GM21576 (cell line): ENCODE results near the gene SELENOO.

Source experiments
- ATAC-seq: cut with Tn5 transposase; IDR thresholded peaks from one replicate; pipeline ENCODE4 v1.9.1; 2021; ENCODE audit warnings: mild to moderate bottlenecking, moderate library complexity; ENCODE audit not compliant: unreplicated experiment

SELENOO gene

GRCh38 chr22:50228366-50228765 is 27.6 kb downstream of the SELENOO start:
- no peak for ATAC-seq

- ATAC-seq, result no peak
Measured at GRCh38 chr22:50229370-50229769, 28.6 kb downstream of the SELENOO start.

GRCh38 chr22:50232481-50233151 is 31.8 kb downstream of the SELENOO start:
- no peak for ATAC-seq

- ATAC-seq, result no peak
Measured at GRCh38 chr22:50233223-50233622, 32.4 kb downstream of the SELENOO start.

- ATAC-seq, result no peak
Measured at GRCh38 chr22:50236731-50237409, 36.1 kb downstream of the SELENOO start.

GRCh38 chr22:50238755-50239154 is 37.9 kb downstream of the SELENOO start:
- no peak for ATAC-seq

- no peak for ATAC-seq
Measured at GRCh38 chr22:50242406-50242949, 41.7 kb downstream of the SELENOO start.

- no peak for ATAC-seq
Measured at GRCh38 chr22:50243685-50244419, 43.0 kb downstream of the SELENOO start.

GRCh38 chr22:50244420-50245213 is 43.8 kb downstream of the SELENOO start, which contains the start of gene TUBGCP6:
Gene TUBGCP6, minus strand, starts transcription at chr22:50245023. Its CDS starts 564 bp downstream, at chr22:50244459.
- ATAC-seq, result peak; percentile 52

- no peak for ATAC-seq
Measured at GRCh38 chr22:50245214-50246072, 44.6 kb downstream of the SELENOO start.

- ATAC-seq, result no peak
Measured at GRCh38 chr22:50246242-50247175, 45.7 kb downstream of the SELENOO start.

GRCh38 chr22:50247748-50248147 is 46.9 kb downstream of the SELENOO start:
- no peak for ATAC-seq

- ATAC-seq, result no peak
Measured at GRCh38 chr22:50248196-50249081, 47.6 kb downstream of the SELENOO start.

GRCh38 chr22:50249341-50250248 is 48.8 kb downstream of the SELENOO start:
- ATAC-seq, result no peak

GRCh38 chr22:50250249-50250554 is 49.4 kb downstream of the SELENOO start:
- ATAC-seq, result no peak

GRCh38 chr22:50250555-50251476 is 50.0 kb downstream of the SELENOO start, which contains the start of gene HDAC10:
Gene HDAC10, minus strand, starts transcription at chr22:50251265. Its CDS starts 233 bp downstream, at chr22:50251032.
- ATAC-seq, result peak; percentile 53
